ENCODE data around the gene GPATCH3. TPM values are rescaled to one million over a fixed set of nuclear protein-coding genes. Genes with fewer than 3 reads are reported as not detected.

Gene GPATCH3
- total RNA-seq, 2 donors from 2014 or later, result 13.9 to 14.4 TPM

- no peak overlapping the region for H3K4me3 ChIP-seq
- peaks cover 2% of the 10 kb centered on the region for H3K36me3 ChIP-seq
- H3K27ac ChIP-seq, result no peak overlapping the region
- no peak for TF ChIP-seq CTCF (IDR thresholded peaks at IDR 0.05)
- intact Hi-C loops (cut with DNase I), result no loop called here
- H3K9me3 ChIP-seq, result no peaks in the 10 kb centered on the region
- H3K9ac ChIP-seq (ENCODE audit: low read depth in 2 of 2, low read length in 2 of 2), result no peak overlapping the region
- DNase-seq, result no peak
- no peaks in the 10 kb centered on the region for H3K27me3 ChIP-seq
- peaks cover 6% of the 10 kb centered on the region for H3K4me1 ChIP-seq
Measured at GRCh38 chr1:26844424-26845196, 55.7 kb downstream of the GPATCH3 start.

Other genes starting within 250 kb of the GPATCH3 start
- 10 to 100 TPM; 49.6 to 76.2 TPM for gene ARID1A, start 204.5 kb downstream of the GPATCH3 start, total RNA-seq
- gene PIGV, start 112.5 kb downstream of the GPATCH3 start, total RNA-seq, result 10 to 100 TPM; 16.8 to 24.2 TPM
- gene ZDHHC18, start 73.8 kb downstream of the GPATCH3 start, total RNA-seq, result 10 to 100 TPM; 14.1 to 16.8 TPM
- 100 to 1,000 TPM; 239 to 253 TPM for gene SFN, start 37.3 kb downstream of the GPATCH3 start, total RNA-seq
- gene GPN2, start 10.2 kb downstream of the GPATCH3 start, total RNA-seq, result 10 to 100 TPM; 32.4 to 36.2 TPM
- 1 to 10 TPM in 1 of 2 donors, under 1 TPM in 1; 0.64 to 1.8 TPM for gene NR0B2, start 13.5 kb upstream of the GPATCH3 start, total RNA-seq
- 10 to 100 TPM; 37.9 to 92.5 TPM for gene NUDC, start 21.3 kb upstream of the GPATCH3 start, total RNA-seq
- gene KDF1, start 60.0 kb upstream of the GPATCH3 start, total RNA-seq, result 10 to 100 TPM; 23.2 to 27.3 TPM
- 1 to 10 TPM; 2.5 to 2.7 TPM for gene TRNP1, start 93.2 kb upstream of the GPATCH3 start, total RNA-seq
- gene TENT5B, start 112.4 kb upstream of the GPATCH3 start, total RNA-seq, result 1 to 10 TPM; 1.0 to 3.8 TPM